Measurements from ENCODE around the gene PBX3. TPM values are rescaled to one million over a fixed set of nuclear protein-coding genes. Genes with fewer than 3 reads are reported as not detected.
A peak's percentile ranks its signal among the peaks of the same experiment; 100 is the strongest.

Gene PBX3
- polyA plus RNA-seq, 1 donor (not counting 4 experiments of a cell fraction or from before 2014, with no cell fraction given), result 26.3 TPM

DNA sequence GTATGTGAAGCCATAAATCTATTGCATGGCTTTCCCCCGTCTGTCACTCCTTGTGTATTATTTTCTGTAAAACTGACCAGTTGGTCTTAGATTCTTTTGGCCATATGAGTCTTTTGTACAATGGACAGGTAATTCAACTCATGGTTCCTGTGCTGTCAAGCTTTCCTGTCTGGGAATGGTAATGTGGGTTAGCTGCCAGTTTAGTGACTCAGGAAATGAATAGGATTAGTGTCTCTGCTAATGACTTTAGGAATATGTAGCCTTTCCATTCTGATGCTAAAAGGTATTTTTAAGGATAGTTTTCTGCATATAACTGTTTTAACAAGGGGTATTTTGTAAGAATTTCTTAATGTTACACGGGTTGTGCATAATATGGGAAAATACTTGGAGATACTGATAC is 182.7 kb downstream of the PBX3 start:
- H3K79me2 ChIP-seq (ENCODE audit: control insufficient read depth, insufficient read depth, low read length), result no peaks in the 10 kb centered on the region
- H3K9ac ChIP-seq (ENCODE audit: control insufficient read depth, extremely low read depth, insufficient read depth, low read length), result no peak overlapping the region
- peak overlapping the region; percentile 11 for H3K4me2 ChIP-seq (ENCODE audit: control insufficient read depth, extremely low read depth, insufficient read depth, low read depth, low read length)
- TF ChIP-seq, protein P1, sequence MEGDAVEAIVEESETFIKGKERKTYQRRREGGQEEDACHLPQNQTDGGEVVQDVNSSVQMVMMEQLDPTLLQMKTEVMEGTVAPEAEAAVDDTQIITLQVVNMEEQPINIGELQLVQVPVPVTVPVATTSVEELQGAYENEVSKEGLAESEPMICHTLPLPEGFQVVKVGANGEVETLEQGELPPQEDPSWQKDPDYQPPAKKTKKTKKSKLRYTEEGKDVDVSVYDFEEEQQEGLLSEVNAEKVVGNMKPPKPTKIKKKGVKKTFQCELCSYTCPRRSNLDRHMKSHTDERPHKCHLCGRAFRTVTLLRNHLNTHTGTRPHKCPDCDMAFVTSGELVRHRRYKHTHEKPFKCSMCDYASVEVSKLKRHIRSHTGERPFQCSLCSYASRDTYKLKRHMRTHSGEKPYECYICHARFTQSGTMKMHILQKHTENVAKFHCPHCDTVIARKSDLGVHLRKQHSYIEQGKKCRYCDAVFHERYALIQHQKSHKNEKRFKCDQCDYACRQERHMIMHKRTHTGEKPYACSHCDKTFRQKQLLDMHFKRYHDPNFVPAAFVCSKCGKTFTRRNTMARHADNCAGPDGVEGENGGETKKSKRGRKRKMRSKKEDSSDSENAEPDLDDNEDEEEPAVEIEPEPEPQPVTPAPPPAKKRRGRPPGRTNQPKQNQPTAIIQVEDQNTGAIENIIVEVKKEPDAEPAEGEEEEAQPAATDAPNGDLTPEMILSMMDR (optimal IDR thresholded peaks at IDR 0.05 in 1 of 3, IDR thresholded peaks at IDR 0.05 in 1 of 3, conservative IDR thresholded peaks at IDR 0.05 in 1 of 3; ENCODE audit: extremely low read depth in 1 of 3, insufficient read depth in 2 of 3, low read length in 3 of 3), result no peak
- TF ChIP-seq EZH2 (IDR thresholded peaks at IDR 0.05; ENCODE audit: low read length), result no peak
- DNase-seq (ENCODE audit: low read depth, low spot score) (no peak), FAIRE-seq (peak; percentile 90)
- no peaks in the 10 kb centered on the region for H3K9me1 ChIP-seq (ENCODE audit: control insufficient read depth, extremely low read depth, insufficient read depth, low read length)
- H2AFZ ChIP-seq (ENCODE audit: control insufficient read depth, low read length), result no peak overlapping the region
- no peaks in the 10 kb centered on the region for H4K20me1 ChIP-seq (ENCODE audit: control insufficient read depth, extremely low read depth, insufficient read depth, low read length)
- no peaks in the 10 kb centered on the region for H3K27me3 ChIP-seq (ENCODE audit: control insufficient read depth, extremely low read depth, insufficient read depth, low read length)
- H3K36me3 ChIP-seq (ENCODE audit: control insufficient read depth in 2 of 2, extremely low read depth in 1 of 2, insufficient read depth in 2 of 2, low read length in 2 of 2), result no peaks in the 10 kb centered on the region
- dilution Hi-C loops (cut with MboI; ENCODE audit: extremely low pct_ligation_motif_present, low sequenced_read_pairs), result no loop called here
- no peak overlapping the region for H3K4me3 ChIP-seq (ENCODE audit: control insufficient read depth in 2 of 3, extremely low read depth in 1 of 3, insufficient read depth in 2 of 3, low read depth in 1 of 3, low read length in 3 of 3)
- no peaks in the 10 kb centered on the region for H3K9me3 ChIP-seq (ENCODE audit: control insufficient read depth, low read depth, low read length)
- H3K4me1 ChIP-seq (ENCODE audit: control insufficient read depth, extremely low read depth, insufficient read depth, low read length), result peaks cover 43% of the 10 kb centered on the region
- no peak overlapping the region for H3K27ac ChIP-seq (ENCODE audit: control insufficient read depth, insufficient read depth, low read length)

DNA sequence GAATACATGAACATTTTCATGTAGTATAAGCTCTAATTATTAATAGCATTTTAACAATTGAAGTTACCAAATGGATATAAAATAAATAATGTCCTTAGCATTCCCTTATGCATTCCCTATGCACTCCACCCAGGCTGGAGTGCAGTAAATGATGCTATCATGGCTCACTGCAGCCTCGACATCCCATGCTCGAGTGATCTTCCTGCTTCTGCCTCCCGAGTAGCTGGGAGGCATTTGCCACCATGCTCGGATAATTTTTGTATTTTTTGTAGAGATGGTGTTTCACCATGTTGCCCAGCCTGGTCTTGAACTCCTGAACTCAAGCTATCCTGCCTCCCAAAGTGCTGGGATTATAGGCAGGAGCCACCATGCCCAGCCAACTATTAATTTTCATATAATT is 184.0 kb downstream of the PBX3 start:
- H3K79me2 ChIP-seq (ENCODE audit: control insufficient read depth, insufficient read depth, low read length), result no peaks in the 10 kb centered on the region
- peak overlapping the region; percentile 35 for H3K4me2 ChIP-seq (ENCODE audit: control insufficient read depth, extremely low read depth, insufficient read depth, low read depth, low read length)
- H2AFZ ChIP-seq (ENCODE audit: control insufficient read depth, low read length), result no peak overlapping the region
- FAIRE-seq, result no peak
- peaks cover 0 to under 1% of the 10 kb centered on the region in 2 experiments for H3K36me3 ChIP-seq (ENCODE audit: control insufficient read depth in 2 of 2, extremely low read depth in 1 of 2, insufficient read depth in 2 of 2, low read length in 2 of 2)
- dilution Hi-C loops (cut with MboI; ENCODE audit: extremely low pct_ligation_motif_present, low sequenced_read_pairs), result no loop called here
- no peaks in the 10 kb centered on the region for H4K20me1 ChIP-seq (ENCODE audit: control insufficient read depth, extremely low read depth, insufficient read depth, low read length)
- H3K9me3 ChIP-seq (ENCODE audit: control insufficient read depth, low read depth, low read length), result no peaks in the 10 kb centered on the region
- H3K27ac ChIP-seq (ENCODE audit: control insufficient read depth, insufficient read depth, low read length), result peak overlapping the region; percentile 63
- no peak for DNase-seq (ENCODE audit: low read depth, low spot score)
- H3K4me1 ChIP-seq (ENCODE audit: control insufficient read depth, extremely low read depth, insufficient read depth, low read length), result peaks cover 43% of the 10 kb centered on the region
- TF ChIP-seq, protein P1 (optimal IDR thresholded peaks at IDR 0.05 in 1 of 3, IDR thresholded peaks at IDR 0.05 in 1 of 3, conservative IDR thresholded peaks at IDR 0.05 in 1 of 3; ENCODE audit: extremely low read depth in 1 of 3, insufficient read depth in 2 of 3, low read length in 3 of 3), result no peak
- TF ChIP-seq EZH2 (IDR thresholded peaks at IDR 0.05; ENCODE audit: low read length), result no peak
- no peak overlapping the region for H3K4me3 ChIP-seq (ENCODE audit: control insufficient read depth in 2 of 3, extremely low read depth in 1 of 3, insufficient read depth in 2 of 3, low read depth in 1 of 3, low read length in 3 of 3)
- H3K9ac ChIP-seq (ENCODE audit: control insufficient read depth, extremely low read depth, insufficient read depth, low read length), result no peak overlapping the region
- H3K27me3 ChIP-seq (ENCODE audit: control insufficient read depth, extremely low read depth, insufficient read depth, low read length), result no peaks in the 10 kb centered on the region
- H3K9me1 ChIP-seq (ENCODE audit: control insufficient read depth, extremely low read depth, insufficient read depth, low read length), result no peaks in the 10 kb centered on the region
